HG03280 (cell line): ENCODE data around the gene FAM240A.
A peak's percentile ranks its signal among the peaks of the same experiment; 100 is the strongest.

Experiments used
- ATAC-seq: cut with Tn5 transposase; IDR thresholded peaks from one replicate; pipeline ENCODE4 v1.9.1; 2021; ENCODE audit warnings: mild to moderate bottlenecking, moderate library complexity; ENCODE audit not compliant: unreplicated experiment

FAM240A gene

DNA sequence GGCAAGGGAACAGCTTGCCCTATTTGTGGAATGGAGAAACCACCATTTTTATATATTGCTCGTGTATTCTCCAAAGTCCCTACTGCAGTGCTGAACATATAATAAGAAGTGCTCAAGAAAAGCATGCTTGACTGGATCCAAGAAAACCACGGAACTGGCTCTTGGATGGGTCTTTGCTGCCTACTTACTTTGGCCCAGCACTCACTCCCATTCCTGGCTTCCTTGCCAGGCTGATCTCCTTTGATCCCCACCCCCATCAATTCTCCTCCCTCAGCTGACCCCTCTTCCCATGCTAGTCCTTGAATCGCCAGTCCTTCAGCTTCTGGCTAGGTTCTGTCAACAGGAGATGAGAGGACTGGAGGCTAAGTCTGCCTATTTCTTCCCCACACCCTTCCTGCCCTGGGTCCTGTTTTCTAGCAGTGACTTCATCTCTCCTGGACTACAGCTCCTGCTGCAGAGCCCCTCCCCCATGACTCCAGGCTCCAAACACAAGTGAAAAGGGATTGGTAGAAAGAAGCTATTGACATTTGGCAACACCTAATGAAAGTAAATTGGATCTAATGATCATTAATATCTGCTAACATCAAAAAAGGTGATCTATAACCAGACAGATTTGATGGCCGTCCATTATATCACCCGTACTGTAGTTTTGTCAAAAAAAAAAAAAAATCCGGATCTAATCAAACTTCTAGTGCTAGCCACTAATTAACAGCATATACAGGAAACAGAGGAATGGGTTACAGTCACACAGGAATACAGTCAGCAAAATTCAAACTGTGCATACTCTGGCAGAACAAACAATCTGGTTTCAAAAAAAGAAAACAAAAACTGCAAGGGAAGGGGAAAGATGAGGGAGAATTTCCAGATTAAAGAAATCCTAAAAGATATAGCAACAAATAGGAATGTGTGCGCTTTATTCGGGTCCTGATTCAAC, 7.8 kb downstream of the FAM240A start:
- ATAC-seq, result no peak

DNA sequence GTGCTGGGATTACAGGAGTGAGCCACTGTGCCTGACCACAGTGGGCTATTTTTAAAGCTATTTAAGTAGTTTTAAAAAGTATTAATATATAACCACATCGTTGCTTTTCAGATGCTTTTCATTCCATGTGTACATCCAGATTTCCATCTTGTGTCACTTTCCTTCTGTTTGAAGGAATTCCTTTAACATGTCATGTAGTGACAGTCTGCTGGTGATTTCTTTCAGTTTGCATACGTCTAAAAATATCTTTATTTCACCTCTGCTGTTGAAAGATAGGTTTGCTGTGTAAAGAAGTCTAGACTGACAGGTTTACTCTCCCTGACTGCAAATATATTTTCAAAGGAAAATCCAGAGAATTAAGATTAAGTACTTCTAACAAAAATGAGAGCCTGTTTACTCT, 12.2 kb downstream of the FAM240A start:
- ATAC-seq, result no peak

DNA sequence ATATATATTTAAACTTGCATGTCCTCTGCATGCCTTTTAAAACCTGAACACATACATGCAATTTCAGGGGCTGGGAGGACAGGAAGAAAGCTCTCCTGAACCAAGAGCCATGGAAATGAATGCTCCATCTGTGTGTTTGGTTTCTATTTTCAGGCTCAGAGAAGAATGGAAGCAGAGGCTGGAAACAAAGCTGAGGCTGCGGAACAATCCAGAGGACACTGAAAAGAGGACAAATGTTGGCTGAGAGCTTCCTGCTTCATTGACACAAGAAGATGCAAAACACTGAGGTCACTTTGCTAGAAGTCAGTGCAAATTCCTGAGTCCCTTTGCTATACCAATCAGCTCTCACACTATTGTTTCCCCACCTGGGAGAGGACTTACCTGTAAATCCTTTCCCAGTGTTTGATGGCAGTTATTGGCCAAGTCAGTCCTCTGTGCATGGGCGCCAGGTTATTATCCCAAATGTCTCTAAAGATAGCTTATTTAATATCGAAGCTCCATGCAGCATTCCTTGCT, 12.7 kb downstream of the FAM240A start:
- no peak for ATAC-seq

DNA sequence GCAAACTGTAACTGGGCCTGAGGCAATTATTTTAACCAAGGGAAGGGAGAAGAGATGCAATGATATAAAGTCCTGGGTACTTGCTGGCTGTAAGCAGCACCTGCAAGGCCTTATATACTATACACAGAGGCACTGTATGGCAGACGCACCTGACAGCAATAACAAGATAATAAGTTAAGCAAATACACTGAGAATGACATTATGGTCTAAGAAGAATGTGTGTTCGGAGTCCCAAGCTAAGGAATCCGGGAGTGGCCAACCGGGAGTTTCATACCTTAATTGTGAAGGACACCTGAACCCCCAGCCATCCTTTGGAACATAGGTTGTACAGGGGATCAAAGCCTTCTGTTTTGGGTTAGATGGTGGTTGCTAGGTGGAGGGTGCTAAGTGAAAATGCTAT, 13.7 kb downstream of the FAM240A start:
- no peak for ATAC-seq

DNA sequence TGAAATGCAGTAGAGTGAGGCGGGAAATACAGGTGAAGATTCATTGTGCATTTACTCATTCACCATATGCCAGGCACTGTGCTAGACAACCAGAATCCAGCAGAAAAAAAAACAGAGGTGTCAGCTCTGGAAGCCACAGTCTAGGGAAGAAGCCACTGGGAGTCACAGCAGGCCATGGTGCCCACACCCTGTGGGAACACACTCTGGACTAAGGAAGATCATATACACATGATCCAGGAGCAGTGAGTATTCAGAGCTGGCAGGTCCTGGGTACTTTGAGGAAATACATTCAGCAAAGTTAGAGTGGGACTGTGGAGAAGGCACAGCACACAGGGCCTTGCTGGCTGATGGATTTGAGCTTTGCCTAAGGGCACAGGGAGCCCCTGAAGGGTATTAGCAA, 14.8 kb downstream of the FAM240A start:
- ATAC-seq, result no peak

DNA sequence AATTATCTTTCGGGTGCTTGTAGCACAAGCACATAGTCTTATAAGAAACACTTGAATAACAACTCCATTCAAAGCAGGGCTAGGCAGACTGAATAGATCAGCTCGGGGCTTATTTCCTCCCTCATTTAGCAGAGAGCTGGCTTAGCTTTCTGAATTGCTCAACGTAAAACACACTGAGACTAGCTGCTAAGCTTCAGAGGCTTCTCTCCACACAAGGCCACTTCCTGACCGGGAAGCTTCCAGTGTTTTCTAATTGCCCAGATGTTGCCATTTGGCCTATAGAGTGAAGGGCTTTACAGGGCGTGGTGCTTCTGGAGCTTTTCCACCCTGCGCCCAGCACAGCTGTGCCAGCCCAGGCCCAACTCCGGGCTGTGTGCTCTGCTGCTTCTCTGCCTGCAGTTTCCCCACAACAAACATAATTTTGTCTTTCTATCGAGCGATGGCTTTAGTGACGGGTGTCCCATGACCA, 16.6 kb downstream of the FAM240A start:
- ATAC-seq, result no peak

DNA sequence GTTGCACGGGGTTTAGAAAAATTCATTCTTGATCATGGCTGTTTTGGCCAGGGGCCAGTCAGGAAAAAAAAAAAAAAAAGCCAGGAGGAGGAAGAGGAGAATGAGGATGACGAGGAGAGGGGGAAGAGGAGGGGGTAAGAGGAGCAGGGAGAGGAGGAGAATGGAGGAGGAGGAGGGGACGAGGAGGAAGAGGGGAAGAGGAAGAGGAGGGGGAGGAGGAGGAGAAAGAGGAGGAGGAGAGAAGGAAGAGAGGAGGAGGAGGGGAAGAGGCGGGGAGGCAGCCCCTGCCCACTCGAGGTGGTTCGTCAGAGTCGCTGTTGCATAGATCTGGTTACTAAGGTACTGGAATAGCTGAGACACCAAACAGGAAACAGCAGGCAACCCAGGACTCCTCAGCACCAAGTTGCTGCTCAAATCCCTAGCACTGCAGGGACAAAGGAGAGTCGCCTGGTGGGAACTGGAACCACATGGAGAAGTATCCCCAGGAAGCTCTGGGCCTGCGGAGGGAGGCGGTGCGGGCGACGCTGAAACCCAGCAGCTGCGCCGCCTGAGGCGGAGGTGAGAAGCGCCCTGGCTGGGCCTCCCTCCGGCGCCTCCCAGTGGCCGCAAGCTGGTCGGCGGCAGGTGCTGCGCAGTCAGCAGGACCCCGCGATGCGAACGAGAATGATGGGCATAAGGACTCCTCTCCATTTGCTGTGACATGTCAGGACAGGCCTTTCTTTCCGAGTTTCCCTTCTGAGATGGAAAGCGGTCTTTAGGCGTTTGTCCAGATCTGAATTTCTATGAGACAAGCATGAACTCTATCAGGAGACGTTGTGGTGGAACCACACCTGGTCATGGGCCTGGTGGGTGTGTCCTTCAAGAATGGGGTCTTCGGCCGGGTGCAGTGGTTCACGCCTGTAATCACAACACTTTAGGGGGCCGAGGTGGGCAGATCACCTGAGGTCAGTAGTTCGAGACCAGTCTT, 17.5 kb downstream of the FAM240A start:
- peak; percentile 89 for ATAC-seq

DNA sequence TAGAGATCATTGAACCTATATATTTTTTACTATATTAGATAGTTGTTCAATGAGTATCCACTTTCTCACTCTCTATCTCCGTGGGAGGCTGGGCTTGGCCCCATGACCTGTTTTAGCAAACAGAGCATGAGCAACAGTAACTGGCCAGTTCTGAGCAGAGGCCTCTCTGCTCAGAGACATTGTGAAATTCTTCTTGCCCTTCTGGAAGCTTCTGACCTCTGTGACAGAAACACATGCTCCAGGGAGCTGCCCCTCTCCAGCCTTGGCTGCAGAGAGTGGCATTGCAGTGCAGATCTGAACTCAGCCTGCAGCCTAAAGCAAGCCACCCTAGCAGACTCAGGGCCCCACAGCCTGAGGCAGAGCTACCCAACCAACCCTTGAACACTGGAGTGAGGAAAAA, 20.5 kb downstream of the FAM240A start:
- ATAC-seq, result no peak

DNA sequence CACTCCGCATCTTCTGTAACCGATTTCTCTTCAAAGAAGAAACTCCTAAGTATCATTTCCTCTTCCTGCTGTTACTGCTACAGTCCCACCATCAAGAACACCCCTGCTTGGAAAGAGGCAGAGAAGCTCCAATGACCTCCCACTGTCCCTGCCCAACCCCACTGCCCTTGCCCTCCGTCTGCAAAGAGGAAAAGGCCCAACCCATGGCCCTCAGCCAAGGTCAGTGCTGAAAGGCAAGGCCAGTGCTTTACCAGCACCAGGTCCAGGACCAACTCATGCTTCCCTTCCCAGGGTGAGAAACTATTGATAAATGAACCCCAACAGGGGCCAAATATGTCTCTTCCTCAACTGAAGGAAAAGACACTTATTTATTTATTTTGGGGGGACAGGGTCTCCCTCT, 22.5 kb downstream of the FAM240A start:
- no peak for ATAC-seq

DNA sequence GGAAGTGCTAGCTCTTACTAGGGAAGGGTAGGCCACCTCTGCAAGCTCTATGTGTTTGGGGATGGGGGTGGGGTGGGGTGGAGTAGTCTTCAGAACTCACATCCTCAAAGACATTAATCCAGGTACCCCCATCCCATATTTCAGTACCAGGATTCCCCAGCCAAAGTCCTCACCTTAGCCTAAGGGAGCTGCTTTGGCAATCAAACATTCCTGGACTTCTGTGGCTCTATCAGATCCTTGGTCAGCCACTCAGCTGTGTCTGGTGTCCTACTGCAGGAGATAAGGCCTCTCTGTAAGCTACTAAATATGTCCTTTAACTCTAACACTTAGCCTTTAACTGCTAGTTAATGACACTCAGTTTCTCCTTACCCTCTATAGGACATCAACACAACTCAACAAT, 26.9 kb downstream of the FAM240A start:
- ATAC-seq, result no peak

DNA sequence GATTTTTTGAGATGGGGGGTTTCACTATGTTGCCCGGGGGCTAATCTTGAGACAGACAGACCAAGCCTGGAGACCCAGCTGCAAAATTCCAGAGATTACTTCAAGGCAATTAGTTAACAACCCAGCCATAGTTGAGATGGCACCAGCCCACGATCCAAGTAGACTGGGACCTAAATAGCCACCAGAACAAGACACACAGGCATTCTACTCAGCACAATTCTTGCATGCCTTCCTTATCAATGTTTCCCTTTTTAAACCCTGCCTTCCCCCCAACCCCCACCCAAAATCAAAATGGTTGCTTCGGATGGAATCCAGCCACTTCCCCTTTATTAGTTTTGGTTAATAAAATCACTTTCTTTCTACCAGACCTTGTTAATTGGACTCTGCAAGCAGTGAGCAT, 28.6 kb downstream of the FAM240A start:
- no peak for ATAC-seq

DNA sequence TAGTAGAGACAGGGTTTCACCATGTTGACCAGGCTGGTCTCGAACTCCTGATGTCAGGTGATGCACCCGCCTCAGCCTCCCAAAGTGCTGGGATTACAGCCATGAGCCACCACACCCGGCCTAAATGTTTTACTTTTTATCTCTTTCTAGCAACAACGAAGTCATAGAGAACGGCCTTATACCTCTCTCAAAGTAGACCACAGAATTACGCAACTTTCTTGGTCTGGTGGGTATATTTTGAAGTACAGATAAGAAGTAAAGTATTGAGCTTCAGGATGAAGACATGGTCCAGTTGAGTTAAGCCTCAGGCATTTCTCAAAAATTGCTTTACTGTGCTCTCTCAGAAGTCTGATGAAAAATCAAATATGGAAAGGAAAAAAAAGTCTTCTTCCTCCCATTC, 30.6 kb downstream of the FAM240A start:
- ATAC-seq, result no peak

DNA sequence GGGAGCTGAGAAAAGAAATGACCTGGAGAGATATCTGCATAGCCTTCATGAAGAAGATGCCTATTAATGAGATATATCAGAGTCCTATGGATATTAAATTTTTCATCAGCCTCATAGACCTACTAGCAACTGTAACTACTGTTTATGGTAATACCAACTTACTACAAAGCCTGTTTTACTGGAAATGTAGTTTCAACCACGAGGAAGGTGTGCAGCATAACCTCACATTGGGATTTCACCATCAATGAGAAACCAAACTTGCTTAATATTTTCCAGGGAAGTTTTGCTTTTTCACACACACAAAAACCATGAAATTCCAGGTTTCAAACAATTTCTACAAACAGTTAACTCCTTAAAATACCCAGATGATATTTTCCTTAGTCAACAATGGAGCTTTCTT, 31.4 kb downstream of the FAM240A start:
- no peak for ATAC-seq

DNA sequence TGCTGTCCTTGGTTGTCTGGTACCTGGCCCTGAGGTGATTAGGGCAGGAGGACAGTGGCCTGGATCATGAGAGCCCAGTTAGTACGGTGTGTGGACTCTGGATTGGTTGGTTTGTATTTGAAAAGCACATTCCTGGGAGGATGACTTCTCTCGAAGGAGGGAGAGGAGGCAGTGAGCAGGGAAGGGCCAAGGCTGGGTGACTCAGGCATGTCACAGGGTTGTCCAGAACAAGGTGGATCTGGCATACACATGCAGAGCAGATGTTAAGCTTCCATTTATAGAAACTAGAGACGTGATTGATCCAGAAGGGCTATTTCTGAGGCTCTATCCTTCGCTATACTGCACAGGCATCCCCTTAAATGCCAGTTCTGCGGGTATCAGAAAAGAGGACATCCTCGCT, 34.4 kb downstream of the FAM240A start:
- no peak for ATAC-seq

DNA sequence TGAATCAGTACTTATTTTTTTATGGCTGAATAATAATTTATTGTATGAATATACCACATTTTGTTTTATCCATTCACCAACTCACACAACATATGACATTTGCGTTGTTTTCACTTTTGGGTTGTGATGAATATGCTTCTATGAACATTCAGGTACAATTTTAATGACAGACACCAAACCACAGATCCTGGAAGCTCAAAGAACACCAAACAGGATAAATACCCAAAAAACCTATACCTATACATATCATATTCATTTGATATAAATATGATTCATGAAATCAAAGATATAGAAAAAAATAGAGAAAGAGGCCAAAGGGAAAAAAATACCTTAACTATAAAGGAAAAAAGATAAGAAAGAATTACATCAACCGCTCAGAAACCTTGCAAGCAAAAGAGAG, 35.8 kb downstream of the FAM240A start:
- no peak for ATAC-seq

DNA sequence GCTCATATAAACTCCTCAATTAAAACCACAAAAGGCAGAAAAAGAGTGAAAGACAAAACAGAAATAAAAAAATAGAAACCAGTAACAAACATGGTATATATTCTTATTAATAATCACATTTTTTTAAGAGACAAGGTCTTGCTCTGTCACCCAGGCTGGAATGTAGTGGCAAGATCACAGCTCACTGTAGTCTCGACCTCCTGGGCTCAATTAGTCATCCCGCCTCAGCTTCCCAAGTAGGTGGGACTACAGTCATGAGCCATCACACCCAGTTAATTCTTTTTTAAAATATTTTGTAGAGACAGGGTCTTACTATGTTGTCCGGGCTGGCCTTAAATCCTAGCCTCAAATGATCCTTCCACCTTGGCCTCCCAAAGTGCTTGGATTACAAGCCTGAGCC, 37.1 kb downstream of the FAM240A start:
- ATAC-seq, result no peak

DNA sequence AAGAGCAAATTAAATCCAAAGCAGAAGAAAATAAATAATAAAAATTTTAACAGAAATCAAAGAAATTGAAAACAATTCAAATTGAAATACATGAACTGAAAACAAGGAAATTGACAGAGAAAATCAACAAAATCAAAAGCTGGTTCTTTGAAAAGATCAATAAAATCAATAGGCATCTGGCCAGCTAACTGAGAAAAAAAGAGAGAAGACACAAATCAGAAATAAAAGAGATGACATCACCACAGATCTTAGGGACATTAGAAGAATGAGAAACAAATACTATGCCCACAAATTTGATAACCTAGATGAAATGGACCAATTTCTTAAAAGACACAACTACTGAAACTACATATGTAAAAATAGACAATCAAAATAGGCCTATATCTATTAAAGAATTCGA, 38.8 kb downstream of the FAM240A start:
- no peak for ATAC-seq

DNA sequence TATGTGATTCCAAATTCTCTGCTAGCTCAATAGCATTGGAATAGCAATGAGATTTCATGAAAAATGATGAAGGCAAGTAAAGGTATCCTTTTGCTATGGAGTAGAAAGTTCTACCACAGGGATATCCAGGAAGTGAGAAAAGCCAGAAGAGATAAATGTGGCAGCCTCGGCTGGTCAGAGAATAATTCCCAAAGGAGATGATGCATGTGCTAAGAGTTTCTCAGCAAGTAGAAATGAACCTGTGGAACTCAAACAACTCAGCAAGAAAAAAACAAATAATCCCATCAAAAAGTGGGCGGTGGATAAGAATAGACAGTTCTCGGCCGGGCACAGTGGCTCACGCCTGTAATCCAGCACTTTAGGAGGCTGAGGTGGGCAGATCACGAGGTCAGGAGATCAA, 42.9 kb downstream of the FAM240A start:
- ATAC-seq, result no peak

DNA sequence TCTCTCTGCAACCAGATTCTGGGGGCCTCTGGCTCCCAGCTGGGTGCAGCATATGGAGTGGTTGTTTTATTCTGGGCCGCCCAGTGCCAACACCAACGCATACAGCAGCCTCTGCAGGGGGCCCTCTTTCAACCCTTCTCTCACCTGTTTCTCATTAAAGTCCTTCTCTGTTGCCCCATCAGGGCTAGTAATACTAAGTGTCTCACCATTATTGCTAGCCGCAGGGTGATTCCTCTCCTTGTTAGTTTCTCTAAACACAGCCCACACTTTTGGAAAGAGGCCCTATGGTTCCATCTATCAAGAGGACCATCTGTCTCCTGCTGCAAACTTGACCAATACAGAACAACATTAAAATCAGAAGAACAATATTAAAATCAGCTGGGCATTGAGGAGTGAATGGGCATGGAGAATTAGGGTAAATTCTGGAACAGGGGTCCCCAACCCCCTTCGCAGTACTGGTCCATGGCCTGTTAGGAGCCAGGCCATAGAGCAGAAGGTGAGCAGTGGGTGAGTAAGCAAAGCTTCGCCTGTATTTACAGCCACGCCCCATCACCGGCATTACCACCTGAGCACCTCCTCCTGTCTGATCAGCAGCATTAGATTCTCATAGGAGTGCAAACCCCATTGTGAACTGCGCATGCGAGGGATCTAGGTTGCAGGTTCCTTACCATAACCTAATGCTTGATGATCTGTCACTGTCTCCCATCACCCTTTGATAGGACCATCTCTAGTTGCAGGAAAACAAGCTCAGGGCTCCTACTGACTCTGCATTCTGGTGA, 44.6 kb downstream of the FAM240A start:
- no peak for ATAC-seq

DNA sequence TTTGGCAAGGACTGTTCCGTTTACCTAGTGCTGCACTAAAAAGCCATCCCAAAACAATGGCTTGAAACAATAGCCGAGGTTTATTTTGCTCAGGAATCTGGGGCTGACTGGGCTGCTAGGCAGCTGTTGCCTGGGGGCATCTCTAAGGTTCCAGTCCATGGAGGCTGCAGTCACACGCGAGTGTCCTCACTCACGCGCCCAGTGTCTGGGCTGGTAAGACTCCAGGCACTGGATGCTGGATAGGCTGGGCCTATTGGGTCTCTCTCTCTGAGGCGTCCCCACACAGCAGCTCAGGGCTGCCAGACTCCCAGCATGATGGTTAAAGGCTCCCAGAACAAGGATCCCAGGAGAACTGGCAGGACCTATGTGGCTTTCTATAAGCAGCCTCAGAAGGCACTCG, 47.0 kb downstream of the FAM240A start:
- ATAC-seq, result no peak

DNA sequence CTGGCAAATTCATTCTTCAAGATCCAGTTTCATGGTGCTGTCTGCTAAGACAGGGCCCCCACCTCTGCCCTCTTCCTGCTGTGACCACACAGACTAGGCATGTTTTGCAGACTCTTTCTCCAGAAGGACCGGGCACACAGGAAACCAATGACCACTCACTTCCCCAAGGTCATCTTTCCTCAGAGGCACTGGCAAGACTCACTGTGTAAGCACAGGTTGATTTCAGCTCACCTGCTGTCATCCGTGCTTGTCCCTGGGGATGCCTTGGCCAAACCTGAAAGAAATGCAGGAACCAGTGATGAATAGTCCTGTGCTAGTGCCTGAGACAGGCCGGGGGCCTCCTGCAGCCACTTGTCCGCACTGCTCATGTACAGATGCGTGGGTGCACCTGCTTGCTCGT, 47.7 kb downstream of the FAM240A start:
- no peak for ATAC-seq
